Caki2 (cell line): Measurements from ENCODE around the gene KRTAP9-9. TPM values are rescaled to one million over a fixed set of nuclear protein-coding genes. Genes with fewer than 3 reads are reported as not detected.
"Not testable (repeated sequence)": the region's sequence is repeated elsewhere in the genome, so short reads cannot be mapped to it uniquely, and the experiment has no call there.

Source experiments
- DNase-seq: peaks from one replicate; pipeline ENCODE4 v3.0.0-alpha.2; 2015; ENCODE audit warnings: low read depth
- in situ Hi-C: cut with HindIII; loops from 2 replicates; pipeline ENCODE4 v1.10.0; 2016; ENCODE audit warnings: low sequenced_read_pairs, low pct_unique_long_range_greater_than_20kb, mixed read lengths
- total RNA-seq: library from RNA; depleted of rRNA; stranded (reverse); fragments of >200 nt; shearing (Covaris generic); gene quantifications from 2 replicates; pipeline ENCODE4 v1.2.3, GENCODE V29; 2014; ENCODE audit warnings: low replicate concordance

Gene KRTAP9-9
- total RNA-seq, 1 experiment from 2014 or later = not detected

DNA sequence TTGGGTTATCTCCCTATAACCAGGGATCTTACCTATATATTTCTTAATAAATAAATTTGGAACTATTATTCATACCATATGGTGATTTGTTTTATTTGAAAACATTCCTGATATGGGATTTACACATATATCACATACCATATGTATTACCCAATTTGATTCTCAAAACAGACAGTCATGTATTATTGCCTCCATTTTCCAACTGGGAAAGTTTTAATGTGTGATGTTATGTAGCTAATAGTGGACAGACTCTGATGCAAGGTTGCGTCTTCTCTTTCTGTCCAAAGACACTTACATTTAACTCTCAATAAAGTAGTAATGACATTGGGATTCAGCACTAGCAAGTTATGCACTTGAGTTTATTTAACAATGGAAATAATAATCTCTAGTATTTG lies 1.1 kb downstream of the KRTAP9-9 start:
- DNase-seq = no peak
- in situ Hi-C loops = no loop called here

DNA sequence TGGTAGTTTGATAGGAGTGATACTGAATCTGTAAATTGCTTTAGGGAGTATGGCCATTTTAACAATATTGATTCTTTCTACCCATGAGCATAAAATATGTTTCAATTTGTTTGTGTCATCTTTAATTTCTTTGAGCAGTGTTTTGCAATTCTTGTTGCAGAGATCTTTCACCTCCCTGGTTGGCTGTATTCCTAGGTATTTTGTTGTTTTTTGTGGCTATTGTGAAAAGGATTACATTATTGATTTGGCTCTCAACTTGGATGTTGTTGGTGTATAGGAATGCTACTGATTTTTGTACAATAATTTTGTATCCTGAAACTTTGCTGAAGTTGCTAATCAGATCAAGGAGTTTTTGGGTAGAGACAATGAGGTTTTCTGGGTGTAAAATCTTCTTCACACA lies 3.2 kb downstream of the KRTAP9-9 start:
- in situ Hi-C loops = no loop called here
- DNase-seq = no peak

DNA sequence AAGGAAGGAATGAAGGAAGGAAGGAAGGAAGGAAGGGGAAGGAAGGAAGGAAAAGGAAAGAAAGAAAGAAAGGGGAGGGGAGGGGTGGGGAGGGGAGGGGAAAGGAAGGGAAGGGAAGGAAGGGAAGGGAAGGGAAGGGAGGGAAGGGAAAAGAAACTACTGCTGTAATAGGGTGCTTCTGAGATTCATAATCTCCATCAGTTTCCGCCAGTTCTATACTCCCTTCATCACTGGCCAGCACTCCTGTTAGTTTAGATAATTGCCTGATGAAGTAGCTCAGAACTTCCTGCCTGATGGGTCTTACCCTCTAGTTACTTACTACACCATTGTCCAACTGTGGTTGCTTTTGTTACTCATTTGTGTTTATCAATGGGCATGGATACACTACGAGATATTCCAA lies 8.0 kb downstream of the KRTAP9-9 start:
- in situ Hi-C loops = no loop called here
- DNase-seq = no peak

DNA sequence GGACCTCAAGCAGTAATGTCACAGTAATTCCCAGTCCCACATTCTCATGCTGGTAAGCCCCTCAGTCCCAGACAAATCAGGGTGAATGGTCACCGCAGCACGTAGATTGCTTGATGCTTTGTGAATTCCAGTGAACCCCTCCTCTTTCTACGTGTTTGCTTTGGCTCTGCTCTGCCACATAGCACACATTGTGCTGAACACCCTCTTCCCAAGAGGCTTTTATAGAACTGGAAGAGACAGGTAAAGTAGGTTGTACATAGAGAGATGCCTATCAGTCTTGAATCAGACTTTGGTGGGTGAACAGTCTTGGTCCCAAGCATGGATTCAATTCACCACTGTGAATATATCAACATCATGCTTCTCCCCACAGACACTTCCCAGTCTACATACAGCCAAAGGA lies 9.4 kb downstream of the KRTAP9-9 start:
- DNase-seq = no peak
- in situ Hi-C loops = no loop called here

DNA sequence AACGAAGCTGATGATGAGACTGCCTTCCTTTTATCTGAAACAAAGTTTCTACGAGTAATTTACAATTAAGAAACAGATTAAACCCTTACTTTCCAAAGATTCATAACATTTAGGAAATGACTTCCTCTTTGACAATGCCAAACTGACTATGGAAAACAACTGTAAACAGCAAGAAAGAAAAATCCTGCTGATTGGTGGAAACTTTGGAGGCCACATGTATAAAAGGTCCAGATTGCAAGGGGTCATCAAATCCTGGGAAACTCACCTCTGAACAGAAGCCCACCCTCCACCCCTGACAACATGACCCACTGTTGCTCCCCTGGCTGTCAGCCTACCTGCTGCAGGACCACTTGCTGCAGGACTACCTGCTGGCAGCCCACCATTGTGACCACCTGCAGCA lies 9.9 kb downstream of the KRTAP9-9 start, which contains the start of gene KRTAP9-6:
TSS of gene KRTAP9-6 (plus strand) at position 301 of the 400 bp plus-strand sequence. CDS start at position 301, 0 bp downstream.
- no peak for DNase-seq
- in situ Hi-C loops = no loop called here

DNA sequence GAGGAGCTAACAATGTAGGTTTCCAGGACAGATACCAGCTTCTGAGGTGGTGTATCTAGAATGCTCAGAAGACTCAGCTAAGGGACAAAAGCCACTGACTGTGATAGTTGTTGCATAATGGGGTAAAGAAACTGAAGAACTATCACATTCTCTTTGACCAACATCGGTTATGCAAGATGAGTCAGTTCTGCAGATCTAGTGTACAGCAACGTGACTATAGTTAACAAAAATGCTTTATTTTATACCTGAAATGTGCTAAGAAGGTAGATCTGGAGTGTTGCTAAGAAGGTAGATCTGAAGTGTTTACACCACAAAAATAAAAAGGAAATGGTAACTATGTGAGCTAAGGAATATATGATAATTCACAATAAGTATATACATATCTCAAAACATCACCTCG lies 12.5 kb downstream of the KRTAP9-9 start:
- no peak for DNase-seq
- in situ Hi-C loops = no loop called here

DNA sequence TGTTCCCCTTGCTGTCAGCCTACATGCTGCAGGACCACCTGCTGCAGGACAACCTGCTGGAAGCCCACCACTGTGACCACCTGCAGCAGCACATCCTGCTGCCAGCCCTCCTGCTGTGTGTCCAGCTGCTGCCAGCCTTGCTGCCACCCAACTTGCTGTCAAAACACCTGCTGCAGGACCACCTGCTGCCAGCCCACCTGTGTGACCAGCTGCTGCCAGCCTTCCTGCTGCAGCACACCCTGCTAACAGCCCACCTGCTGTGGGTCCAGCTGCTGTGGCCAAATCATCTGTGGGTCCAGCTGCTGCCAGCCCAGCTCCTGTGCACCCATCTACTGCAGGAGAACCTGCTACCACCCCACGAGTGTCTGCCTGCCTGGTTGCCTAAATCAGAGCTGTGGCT lies 16.1 kb downstream of the KRTAP9-9 start:
- in situ Hi-C loops, DNase-seq: not testable (repeated sequence)

DNA sequence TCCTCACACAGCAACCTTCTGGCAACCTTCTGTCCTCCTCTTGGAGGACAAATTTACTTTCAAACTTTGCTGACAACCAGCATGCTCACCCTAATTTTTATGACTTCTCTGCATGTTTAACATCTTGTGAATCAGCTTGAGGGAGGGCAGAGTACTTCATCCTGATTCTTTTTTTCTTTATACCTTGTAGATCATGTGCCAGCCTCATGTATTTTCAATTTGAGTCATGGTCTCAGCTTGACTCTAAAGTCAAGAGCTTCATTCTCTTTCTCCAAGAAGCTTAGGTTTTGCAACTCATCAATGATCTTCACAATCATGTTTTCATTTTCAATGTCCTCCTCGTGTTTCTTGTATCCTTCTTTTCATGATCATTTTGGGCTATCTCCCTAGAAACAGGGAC lies 16.7 kb downstream of the KRTAP9-9 start:
- in situ Hi-C loops = no loop called here
- DNase-seq = no peak

DNA sequence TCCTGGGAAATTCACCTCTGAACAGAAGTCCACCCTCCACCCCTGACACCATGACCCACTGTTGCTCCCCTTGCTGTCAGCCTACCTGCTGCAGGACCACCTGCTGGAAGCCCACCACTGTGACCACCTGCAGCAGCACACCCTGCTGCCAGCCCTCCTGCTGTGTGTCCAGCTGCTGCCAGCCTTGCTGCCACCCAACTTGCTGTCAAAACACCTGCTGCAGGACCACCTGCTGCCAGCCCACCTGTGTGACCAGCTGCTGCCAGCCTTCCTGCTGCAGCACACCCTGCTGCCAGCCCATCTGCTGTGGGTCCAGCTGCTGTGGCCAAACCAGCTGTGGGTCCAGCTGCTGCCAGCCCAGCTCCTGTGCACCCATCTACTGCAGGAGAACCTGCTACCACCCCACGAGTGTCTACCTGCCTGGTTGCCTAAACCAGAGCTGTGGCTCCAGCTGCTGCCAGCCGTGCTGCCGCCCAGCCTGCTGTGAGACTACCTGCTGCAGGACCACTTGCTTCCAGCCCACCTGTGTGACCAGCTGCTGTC lies 20.5 kb downstream of the KRTAP9-9 start, which contains the start of gene KRTAP9-7:
TSS of gene KRTAP9-7 (plus strand) at position 51 of the 543 bp plus-strand sequence. CDS start at position 51, 0 bp downstream.
- DNase-seq, in situ Hi-C loops: not testable (repeated sequence)

DNA sequence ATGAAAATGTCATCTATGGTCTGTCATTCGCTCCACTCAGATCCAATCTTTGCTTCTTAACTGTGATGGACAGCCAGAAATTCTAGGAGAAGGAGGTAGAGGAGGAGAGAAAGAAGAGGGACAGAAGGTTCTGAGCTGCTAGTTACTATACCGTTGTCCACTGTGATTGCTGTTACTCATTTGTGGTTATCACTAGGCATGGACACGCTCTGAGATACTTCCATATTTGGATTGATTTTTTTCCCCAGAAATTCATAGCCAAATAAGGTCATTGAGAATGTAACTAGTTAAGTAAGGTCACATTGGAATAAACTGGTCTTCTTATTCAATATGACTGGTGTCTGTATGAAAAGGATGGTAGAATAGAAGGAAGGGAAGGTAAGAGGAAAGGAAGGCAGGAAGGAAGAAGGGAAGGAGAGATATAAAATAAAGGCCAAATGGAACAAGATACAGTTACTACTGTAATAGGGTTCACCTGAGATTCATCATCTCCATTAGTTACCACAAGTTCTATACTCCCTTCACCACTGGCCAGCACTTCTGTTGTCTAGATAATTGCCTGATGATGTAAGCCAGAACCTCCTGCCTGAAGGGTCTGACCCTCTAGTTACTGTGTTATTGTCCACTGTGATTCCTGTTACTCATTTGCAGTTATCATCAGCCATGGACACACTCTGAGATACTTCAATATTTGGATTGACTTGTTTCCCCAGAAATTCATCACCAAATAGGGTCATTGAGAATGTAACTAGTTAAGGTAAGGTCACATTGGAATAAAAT lies 23.2 kb downstream of the KRTAP9-9 start:
- DNase-seq = no peak
- in situ Hi-C loops = no loop called here

DNA sequence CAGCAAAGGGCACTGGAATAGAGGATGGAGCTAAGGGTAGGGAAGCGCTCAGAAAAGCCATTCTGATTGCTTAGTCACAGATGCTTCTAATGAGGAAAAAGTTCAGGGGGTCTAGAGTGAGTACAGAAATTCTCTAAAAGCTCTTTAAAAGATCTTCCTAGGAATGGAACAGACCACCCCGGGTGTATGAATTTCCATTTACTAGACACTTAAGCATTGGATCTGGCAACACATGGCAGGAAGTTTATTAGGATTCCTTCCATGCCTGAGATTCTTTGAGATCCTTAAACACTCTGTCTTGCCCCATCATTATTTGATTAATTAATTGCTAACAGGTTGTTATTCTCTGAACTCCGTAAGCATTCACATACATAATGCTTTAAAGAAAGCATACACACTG lies 28.9 kb downstream of the KRTAP9-9 start:
- in situ Hi-C loops = no loop called here
- no peak for DNase-seq

DNA sequence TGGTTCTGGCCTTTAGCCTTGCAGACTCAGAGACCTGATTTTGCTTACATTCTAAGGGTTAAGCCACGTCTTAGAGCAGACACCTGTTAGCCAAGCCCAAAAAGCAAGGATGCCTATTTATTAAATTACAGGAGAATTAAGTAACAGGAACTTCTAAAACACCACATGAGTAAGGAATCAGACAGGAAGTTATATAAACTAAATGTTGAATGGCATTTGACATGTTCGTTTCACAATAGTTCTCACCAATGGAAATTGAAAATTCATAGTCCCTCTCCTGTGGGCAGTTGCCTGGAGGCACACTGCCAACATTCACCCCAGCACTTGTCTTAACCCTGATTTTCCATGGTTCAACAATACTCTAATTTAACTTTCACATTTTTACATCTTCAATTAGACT lies 29.4 kb downstream of the KRTAP9-9 start:
- in situ Hi-C loops = no loop called here
- no peak for DNase-seq

DNA sequence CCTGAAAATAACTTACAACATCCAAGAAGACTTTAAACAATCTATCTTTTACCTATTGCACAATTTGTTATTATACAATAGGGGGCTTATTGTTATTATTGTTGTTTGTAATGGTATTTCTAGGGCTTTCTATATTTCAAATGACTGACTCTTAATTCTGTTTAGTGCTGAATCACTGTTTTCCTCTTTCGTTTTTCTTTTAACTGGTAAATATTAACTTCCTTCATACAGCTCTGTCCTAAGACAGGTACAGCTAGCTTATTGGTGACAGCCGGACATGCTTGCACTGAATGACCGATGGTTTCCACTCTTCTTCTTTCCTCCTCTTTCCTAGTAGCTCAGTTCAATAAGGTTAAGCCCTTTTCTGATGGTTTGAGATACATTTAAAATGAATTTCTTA lies 31.9 kb downstream of the KRTAP9-9 start:
- DNase-seq = peak; percentile 38
- in situ Hi-C loops = no loop called here

DNA sequence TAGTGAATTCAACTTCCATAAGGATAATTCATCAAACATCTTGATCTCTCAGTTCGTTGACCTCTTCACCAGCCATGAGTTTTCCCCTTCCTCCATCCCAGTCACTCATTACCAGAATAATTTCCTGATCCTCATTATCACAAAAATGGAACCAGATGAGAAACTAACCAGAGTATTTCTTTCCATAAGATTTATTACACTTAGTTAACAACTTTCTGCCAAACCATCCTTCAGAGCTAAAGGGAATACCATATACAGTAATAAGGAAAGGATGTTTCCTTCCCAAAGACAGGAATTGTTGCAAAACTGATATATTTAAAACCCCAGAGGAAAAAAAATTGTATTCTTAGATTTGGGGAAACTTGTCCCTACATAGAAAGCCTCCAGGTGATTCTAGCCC lies 38.8 kb downstream of the KRTAP9-9 start:
- no peak for DNase-seq
- in situ Hi-C loops = no loop called here

DNA sequence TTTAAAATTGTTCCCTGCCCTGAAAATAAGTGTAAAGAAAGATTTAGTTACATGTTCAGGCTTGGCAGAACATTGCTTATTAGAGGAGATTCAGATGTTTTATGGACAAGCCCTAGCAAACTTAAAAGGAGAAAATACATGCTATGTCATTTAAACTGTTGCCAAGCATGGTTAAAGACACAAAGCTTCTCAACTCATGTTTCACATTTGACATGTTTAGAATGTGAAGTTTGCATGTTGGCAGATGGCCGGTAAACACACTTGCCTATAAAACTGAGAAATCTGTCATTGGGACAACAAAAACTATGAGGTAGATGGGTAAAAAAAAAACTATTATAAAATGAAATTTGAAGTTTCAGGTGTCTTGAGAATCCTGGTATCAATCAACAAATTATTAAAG lies 41.7 kb downstream of the KRTAP9-9 start:
- in situ Hi-C loops = no loop called here
- DNase-seq = no peak

DNA sequence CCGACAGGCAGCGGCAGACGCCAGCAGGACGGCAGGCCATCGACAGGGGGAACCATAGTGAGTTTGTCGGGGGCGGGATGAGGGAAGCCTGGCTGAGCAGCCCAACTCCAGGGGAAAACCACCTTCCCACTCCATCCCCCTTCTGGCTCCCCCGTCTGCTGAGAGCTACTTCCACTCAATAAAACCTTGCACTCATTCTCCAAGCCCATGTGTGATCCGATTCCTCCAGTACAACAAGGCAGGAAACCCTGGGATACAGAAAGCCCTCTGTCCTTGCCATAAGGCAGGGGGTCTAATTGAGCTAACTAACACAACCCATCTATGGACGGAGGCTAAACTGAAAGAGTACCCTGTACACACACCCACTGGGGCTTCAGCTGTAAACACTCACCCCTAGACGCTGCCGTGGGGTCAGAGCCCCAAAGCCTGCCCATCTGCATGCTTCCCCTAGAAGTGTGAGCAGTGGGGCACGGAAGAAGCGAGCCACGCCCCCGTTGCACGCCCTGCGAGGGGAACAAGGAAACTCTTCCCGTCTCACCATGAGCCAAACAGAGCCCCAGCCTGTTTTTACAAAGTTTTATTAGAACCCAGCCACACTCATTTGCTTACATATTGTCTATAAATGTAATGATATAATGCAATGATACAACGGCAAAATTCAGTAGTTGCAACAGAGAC lies 43.4 kb downstream of the KRTAP9-9 start:
- no peak for DNase-seq
- in situ Hi-C loops = no loop called here

DNA sequence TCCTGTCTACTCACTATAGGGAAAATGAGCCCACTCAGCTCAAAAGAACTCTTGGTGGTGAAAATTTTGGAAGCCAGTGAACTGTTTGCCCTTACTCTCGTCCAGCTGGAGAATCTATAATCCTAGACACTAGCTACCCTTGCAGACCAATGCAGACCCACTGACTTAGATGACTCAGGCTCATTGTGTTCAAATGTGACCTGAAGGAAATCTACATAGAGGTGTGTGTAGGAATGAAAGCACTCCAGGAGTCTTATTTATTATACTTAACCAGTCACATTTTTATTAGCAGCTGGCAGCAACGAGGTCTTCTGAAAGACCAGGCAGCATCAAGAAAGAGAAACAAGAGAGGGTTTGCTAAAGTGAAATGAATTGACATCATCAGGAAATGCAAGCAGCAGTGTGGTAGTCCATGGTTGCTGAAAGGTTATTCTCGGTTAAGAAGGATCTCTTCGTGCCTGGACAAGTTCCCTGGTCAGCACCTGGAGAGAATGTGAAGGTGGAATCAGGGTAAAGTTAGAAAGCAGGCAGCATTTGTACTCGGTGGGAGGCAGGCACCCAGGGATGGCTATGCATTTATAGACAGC lies 46.1 kb downstream of the KRTAP9-9 start:
- DNase-seq = no peak
- in situ Hi-C loops = no loop called here

DNA sequence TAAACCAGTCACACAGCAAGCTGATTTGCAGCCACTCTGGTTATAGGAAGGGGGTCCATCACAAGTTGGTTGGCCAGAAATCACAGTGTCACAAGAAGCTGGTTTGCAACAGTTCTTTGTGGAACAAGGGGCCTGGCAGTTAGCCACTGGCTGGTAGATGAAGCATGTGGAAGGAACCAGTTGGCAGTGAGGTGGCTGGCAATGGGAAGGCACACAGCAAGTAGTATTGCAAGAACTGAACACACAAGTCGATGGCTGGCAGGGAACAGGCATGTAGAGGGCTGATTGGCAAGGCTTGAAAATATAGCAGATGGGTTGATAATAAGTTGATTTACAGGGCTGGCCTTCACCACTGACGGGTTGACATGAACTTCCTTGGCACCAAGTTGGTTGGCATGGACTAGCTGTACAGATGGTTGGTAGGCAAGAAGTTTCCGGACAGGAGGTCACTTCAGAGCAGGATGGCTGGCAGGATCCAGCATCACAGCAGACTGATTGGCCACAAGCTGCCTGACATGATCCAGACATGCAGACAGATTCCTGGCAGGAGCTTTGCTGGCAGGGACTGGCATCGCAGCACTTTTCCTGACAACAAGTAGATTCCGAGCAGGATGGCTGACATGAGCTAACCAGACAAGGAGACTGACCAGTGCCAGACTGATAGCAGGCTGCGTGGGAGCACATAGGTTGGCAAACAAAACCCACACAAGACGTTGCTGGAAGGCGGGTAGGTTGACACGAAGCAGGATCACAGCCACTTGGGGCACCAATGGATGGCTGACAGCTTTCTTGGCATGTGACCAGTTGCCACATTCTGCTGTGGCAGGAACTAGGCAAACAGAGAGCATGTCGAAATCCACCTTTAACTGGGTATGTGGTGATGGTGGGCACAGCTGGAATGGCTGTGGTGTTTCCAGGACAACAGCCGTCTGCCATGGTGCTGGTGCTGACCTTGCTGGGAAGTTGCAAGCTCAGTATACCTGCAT lies 47.0 kb downstream of the KRTAP9-9 start, which contains the start of gene KRTAP29-1:
TSS of gene KRTAP29-1 (minus strand) at position 936 of the 986 bp plus-strand sequence. CDS start at position 936, 0 bp downstream.
- no peak for DNase-seq
- in situ Hi-C loops = no loop called here
